Skeletal muscle satellite cell (primary cell): ENCODE data around the gene XKR7.
A peak's percentile ranks its signal among the peaks of the same experiment; 100 is the strongest.

Experiments used
- H3K27me3 ChIP-seq: 2 replicates; pipeline ENCODE4 v1.7.0; 2013; ENCODE audit warnings: low read length; ENCODE audit not compliant: control insufficient read depth, insufficient read depth
- H3K36me3 ChIP-seq: 2 replicates; pipeline ENCODE4 v1.7.0; 2013; ENCODE audit warnings: mild to moderate bottlenecking, control low read depth, low read length; ENCODE audit not compliant: insufficient read depth
- H3K4me1 ChIP-seq: 2 replicates; pipeline ENCODE4 v1.7.0; 2013; ENCODE audit warnings: low read length; ENCODE audit not compliant: control insufficient read depth, insufficient read depth
- H3K4me2 ChIP-seq: 2 replicates; pipeline ENCODE4 v1.7.0; 2013; ENCODE audit warnings: mild to moderate bottlenecking, low read length
- H3K4me3 ChIP-seq: 2 replicates; pipeline ENCODE4 v1.7.0; 2013; ENCODE audit warnings: low read length
- H3K9ac ChIP-seq: 2 replicates; pipeline ENCODE4 v1.7.0; 2013; ENCODE audit warnings: mild to moderate bottlenecking, low read depth, low read length, moderate library complexity
- H3K9me3 ChIP-seq: replicated peaks from 2 replicates; pipeline ENCODE4 v1.7.0; 2013; ENCODE audit warnings: mild to moderate bottlenecking, control low read depth, low read length

Gene XKR7

DNA sequence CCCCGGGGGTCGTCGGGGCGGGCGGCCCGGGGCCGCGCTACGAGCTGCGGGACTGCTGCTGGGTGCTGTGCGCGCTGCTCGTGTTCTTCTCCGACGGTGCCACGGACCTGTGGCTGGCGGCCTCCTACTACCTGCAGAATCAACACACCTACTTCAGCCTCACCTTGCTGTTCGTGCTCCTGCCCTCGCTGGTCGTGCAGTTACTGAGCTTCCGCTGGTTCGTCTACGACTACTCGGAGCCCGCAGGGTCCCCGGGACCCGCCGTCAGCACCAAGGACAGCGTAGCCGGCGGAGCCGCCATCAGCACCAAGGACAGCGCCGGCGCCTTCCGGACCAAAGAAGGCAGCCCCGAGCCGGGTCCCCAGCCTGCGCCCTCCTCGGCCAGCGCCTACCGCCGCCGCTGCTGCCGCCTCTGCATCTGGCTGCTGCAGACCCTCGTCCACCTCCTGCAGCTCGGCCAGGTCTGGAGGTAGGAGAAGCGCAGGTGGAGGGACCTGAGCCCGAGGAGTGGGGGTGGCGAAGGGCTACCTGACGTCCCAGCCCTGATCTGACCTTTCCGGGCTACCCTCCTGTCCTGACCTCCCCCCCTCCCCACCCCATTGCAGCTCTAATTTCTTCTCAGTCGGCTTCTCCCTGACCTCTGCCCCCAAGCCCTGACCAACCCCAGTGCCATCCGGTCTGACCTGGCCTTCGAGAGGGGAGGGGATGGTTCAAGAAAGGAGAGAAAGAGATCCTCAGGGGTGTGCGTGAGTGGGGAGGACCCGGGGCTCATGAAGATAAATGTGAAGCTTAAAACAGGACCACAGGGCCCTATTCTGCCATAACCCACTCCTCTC lies 558 bp downstream of the XKR7 start:
- peaks cover 80% of the 10 kb centered on the region for H3K27me3 ChIP-seq
- no peaks in the 10 kb centered on the region for H3K9me3 ChIP-seq
- no peak overlapping the region for H3K4me3 ChIP-seq
- no peak overlapping the region for H3K9ac ChIP-seq
- no peaks in the 10 kb centered on the region for H3K4me1 ChIP-seq
- no peaks in the 10 kb centered on the region for H3K36me3 ChIP-seq
- peak overlapping the region; percentile 18 for H3K4me2 ChIP-seq

DNA sequence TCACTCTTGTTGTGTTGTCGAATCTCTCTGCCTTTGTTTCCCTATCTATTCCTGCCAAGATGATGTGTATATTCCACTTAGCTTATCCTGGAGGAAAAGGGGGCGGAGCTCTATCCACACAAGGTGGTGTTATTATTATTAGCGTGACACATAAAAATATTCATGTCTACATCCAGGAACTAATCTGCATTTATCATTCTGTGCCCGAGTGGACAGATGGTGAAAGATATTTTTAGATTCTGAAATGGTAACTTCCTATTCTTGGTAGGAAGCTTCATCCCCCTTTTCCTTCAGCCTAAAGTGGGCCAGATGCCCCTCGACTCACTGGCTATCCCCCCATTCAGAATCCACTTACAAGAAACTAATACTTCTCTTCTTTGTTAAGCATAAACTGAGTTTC lies 2.0 kb downstream of the XKR7 start:
- Histone ChIP-seq H3K27me3 (peaks cover 79% of the 10 kb centered on the region), H3K9me3 (no peaks in the 10 kb centered on the region)

DNA sequence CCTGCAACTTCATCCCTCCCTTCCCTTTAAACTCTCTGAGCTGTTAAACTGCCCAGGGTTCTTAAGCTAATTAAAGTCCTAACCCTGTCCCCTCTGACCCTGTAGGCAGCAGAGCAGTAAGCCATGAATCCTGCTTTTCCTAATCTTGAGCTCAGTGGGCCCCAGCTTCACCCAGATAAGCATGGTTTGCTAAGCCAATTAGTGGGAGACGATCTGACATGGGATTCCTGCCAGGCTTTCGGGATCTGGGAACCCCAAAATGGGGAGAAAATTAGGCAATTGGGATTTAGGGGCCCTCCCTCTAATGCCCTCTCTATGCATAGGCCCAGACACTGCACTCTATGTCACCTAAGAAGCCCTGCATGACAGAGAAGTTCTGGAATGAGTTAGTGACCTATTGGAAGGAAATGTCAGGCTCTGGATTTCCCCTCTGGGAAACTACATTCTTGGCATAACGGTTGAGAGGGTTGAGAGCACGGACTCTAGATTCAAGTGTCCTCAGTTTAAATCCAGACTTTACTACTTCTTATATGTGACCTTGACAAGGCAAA lies 4.6 kb downstream of the XKR7 start:
- Histone ChIP-seq H3K4me2 (no peak overlapping the region), H3K9ac (no peak overlapping the region), H3K9me3 (no peaks in the 10 kb centered on the region), H3K4me3 (no peak overlapping the region), H3K36me3 (no peaks in the 10 kb centered on the region), H3K27me3 (peaks cover 73% of the 10 kb centered on the region), H3K4me1 (no peaks in the 10 kb centered on the region)

More for the DNA sequence above, 2.0 kb downstream of the XKR7 start:
- Histone ChIP-seq H3K4me1 (no peaks in the 10 kb centered on the region), H3K9ac (no peak overlapping the region), H3K4me2 (no peak overlapping the region), H3K36me3 (no peaks in the 10 kb centered on the region), H3K4me3 (no peak overlapping the region)

DNA sequence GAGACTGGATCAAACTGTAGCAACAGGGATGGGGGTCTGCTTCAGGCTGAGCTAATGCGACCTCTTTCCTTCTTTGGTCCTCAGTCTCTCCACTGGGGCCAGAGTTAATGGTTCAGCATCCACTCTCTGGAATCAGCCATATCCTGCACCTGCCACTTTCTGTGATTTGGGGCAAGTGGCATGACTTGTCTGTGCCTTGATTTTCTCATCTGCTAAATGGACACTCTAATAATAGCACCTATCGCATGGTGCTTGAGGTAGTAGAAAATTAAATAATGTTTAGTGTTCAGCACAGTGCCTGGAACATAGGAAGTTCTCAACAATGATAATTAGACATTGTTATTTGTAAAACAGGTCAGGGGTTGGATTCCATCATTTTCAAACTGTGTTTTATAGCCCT lies 6.3 kb downstream of the XKR7 start:
- H3K4me2 ChIP-seq: no peak overlapping the region
- H3K9ac ChIP-seq: no peak overlapping the region
- H3K9me3 ChIP-seq: no peaks in the 10 kb centered on the region
- H3K36me3 ChIP-seq: no peaks in the 10 kb centered on the region
- no peaks in the 10 kb centered on the region for H3K4me1 ChIP-seq
- H3K27me3 ChIP-seq: peaks cover 70% of the 10 kb centered on the region
- H3K4me3 ChIP-seq: no peak overlapping the region

DNA sequence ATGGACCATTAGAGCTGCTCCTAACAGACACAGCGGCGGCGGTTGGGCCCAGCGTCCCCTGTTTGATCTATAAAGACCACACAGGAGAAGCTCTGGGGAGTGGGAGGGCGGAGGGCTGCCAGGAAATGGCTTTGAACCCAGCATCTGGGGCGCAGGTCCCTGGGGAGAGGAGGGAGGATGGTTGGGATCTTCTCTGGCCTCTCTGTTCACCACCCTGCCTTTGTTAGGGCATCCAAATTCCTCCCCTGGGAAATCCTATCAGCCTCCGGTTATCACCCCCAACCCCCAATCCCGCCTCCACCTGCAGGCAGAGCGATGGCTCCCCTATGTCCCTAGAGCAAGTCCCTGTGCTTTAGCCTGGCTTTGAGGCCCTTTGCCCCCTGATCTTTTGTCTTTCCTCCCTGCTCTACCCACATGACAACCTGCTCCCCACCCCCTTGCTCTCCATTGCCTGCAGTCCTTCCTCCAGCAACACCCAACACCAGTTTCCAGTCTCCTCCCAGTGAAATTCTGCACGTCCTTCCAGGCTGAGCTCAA lies 7.1 kb downstream of the XKR7 start:
- Histone ChIP-seq H3K9ac (no peak overlapping the region), H3K27me3 (peaks cover 70% of the 10 kb centered on the region), H3K4me1 (no peaks in the 10 kb centered on the region), H3K4me2 (no peak overlapping the region), H3K36me3 (no peaks in the 10 kb centered on the region), H3K9me3 (no peaks in the 10 kb centered on the region), H3K4me3 (no peak overlapping the region)

DNA sequence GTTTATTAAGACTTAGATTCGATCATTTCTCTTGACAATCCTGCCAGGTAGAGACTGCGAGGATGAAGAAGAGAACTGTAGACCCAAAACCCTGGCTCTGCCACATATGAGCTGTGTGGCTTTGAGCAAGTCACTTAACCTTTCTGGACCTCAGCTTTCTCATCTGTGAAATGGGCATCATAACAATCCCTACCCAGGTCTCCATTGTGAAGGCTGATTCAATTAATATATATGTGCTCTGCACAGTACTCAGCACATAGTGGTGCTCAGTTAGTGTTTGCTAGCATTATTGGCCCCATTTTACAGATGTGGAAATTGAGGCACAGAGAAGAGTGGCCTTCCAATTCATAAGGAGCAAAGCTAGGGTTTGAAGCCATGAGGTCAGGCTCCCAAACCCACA lies 7.9 kb downstream of the XKR7 start:
- no peaks in the 10 kb centered on the region for H3K36me3 ChIP-seq
- H3K4me2 ChIP-seq: no peak overlapping the region
- H3K9ac ChIP-seq: no peak overlapping the region
- H3K4me1 ChIP-seq: no peaks in the 10 kb centered on the region
- peaks cover 63% of the 10 kb centered on the region for H3K27me3 ChIP-seq
- H3K9me3 ChIP-seq: no peaks in the 10 kb centered on the region
- H3K4me3 ChIP-seq: no peak overlapping the region

DNA sequence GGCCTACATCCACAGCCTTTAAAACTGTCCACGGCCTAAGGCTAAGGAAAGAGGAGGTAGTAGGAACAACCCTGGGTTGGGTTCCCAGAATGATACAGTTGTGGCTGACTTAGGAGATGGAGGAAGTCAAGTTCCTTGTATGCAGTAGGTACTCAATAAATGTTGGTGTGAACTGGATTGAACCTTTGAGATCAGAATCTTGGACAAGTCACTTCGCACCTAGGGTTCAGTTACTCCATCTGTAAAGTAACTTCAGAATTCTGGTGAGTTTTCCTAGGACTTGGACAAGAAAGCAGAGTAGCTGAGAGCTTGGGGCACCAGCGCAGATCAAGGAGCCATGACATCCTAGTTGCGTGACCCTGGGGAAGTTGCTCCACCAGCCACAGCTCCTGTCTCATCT lies 9.1 kb downstream of the XKR7 start:
- peaks cover 55% of the 10 kb centered on the region for H3K27me3 ChIP-seq
- H3K4me1 ChIP-seq: no peaks in the 10 kb centered on the region
- no peak overlapping the region for H3K4me3 ChIP-seq
- no peak overlapping the region for H3K4me2 ChIP-seq
- no peak overlapping the region for H3K9ac ChIP-seq
- no peaks in the 10 kb centered on the region for H3K9me3 ChIP-seq
- no peaks in the 10 kb centered on the region for H3K36me3 ChIP-seq

DNA sequence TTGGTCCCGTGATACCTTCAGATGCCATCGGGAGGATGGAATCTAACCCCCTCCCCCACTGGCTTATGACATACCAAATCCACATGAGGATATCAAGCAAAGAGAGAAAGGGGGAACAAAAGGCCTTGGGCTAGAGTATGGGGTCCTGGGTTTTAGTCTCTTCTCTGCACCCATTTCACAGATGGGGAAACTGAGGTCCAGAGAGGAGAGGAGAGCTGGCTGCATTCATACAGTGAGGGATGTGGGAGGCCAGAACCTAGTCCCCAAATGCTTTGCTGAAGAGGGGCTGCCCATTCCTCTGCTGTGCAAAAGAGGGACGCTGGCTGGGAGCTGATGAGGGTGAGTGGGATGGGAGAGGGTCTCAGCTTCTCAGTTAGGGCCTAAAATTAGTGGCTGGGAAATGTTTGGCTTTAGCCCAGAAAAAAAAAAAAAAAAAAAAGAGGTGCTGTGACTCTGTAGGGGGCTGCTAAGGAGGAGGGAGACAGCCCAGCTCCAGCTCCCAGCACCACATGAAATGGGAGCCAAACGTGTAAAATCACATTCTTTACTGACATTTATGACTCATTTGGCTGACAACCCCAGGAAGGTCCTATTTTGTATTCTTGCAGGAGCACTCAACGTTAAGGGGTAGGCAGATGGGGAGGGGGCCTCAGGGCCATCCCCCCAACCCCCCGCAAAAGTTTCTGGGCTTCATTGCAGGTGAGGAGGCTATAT lies 11.9 kb downstream of the XKR7 start:
- no peaks in the 10 kb centered on the region for H3K36me3 ChIP-seq
- H3K27me3 ChIP-seq: peaks cover 47% of the 10 kb centered on the region
- H3K9me3 ChIP-seq: no peaks in the 10 kb centered on the region
- H3K4me3 ChIP-seq: no peak overlapping the region
- no peak overlapping the region for H3K9ac ChIP-seq
- no peaks in the 10 kb centered on the region for H3K4me1 ChIP-seq
- no peak overlapping the region for H3K4me2 ChIP-seq

DNA sequence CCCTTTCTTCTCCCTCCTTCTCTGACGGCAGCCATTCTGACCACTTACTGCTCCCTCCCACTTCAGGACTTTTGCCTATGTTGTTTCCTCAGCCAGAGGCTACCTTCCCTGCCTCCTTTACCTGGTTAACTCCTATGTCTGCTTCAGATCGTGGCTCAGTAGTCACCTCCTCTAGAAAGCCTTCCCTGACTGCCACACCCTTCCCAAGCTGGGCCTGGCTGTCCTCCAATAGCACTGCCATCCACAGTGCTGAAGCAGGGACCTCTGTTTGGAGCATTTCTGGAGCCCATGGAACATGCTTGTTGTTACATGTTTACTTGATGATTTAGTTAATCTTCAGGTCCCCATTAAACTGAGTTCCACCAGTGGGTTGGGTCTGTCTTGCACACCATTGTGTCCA lies 13.8 kb downstream of the XKR7 start:
- Histone ChIP-seq H3K9ac (no peak overlapping the region), H3K27me3 (peaks cover 44% of the 10 kb centered on the region), H3K9me3 (no peaks in the 10 kb centered on the region), H3K4me3 (no peak overlapping the region), H3K4me1 (no peaks in the 10 kb centered on the region), H3K4me2 (no peak overlapping the region), H3K36me3 (no peaks in the 10 kb centered on the region)

DNA sequence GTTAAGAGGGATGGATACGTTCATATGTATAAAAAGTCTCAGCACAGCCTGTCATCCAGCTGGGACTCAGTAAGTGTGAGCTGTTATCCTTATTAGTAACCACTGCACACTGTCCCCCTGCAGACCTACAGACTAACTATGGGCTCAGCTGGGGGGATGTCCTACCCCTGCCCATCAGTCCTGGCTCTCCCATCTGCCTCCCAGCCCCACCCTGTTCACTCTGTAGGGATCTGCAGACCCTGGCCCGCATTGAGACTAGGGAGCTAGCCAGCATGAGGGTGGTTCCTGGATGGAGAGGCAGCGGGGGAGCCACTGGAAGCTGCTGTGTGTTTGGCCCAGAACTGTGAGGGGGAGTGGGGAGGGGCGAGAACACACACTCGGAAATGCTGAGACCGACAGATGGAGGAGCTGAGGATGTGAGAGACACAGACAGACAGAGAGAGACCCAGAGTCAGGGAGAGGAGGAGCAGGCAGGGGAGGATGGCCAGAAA lies 17.1 kb downstream of the XKR7 start:
- no peaks in the 10 kb centered on the region for H3K9me3 ChIP-seq
- peaks cover 33% of the 10 kb centered on the region for H3K27me3 ChIP-seq
- no peak overlapping the region for H3K4me2 ChIP-seq
- H3K9ac ChIP-seq: no peak overlapping the region
- H3K4me3 ChIP-seq: no peak overlapping the region
- H3K36me3 ChIP-seq: no peaks in the 10 kb centered on the region
- no peaks in the 10 kb centered on the region for H3K4me1 ChIP-seq

DNA sequence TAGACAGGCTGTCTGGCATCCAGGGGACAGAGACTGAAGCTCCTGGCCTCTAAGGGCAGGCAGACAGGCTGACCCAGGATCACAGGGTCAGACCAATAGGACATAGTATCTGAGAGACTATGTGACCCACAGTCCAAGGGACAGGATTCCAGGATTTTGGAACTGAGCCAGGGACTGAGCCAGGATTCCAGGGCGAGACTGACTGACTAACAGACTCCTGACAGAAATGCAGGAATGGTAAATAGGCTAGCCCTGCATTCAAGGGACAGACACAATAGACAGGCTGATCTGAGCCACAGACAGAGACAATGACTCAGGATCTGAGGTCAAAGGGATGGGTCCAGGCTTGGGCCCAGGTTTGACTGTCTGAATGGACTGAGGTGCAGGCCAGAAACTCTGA lies 19.8 kb downstream of the XKR7 start:
- H3K4me3 ChIP-seq: no peak overlapping the region
- no peak overlapping the region for H3K9ac ChIP-seq
- H3K4me1 ChIP-seq: no peaks in the 10 kb centered on the region
- H3K9me3 ChIP-seq: no peaks in the 10 kb centered on the region
- H3K36me3 ChIP-seq: no peaks in the 10 kb centered on the region
- no peak overlapping the region for H3K4me2 ChIP-seq
- peaks cover 45% of the 10 kb centered on the region for H3K27me3 ChIP-seq
